Thyroid gland (tissue), 4 donors: Measurements from ENCODE around the gene MLPH. TPM values are rescaled to one million over a fixed set of nuclear protein-coding genes. Genes with fewer than 3 reads are reported as not detected.
A peak's percentile ranks its signal among the peaks of the same experiment; 100 is the strongest.

Experiments
- DNase-seq, 2 donors: peaks; one replicate each; pipeline ENCODE4 v3.0.0-alpha.2; 2019
- H3K27ac ChIP-seq, 3 donors: fragments of 200-600 bp; sonication (generic); 1 replicate in 2 of 3; 2 replicates in 1 of 3; pipeline ENCODE4 v1.5.1; 2016 to 2019; ENCODE audit warnings: mild to moderate bottlenecking in 1 of 3, moderate library complexity in 1 of 3
- H3K27me3 ChIP-seq: fragments of 200-600 bp; sonication (generic); one replicate; pipeline ENCODE4 v1.5.1; 2019
- H3K36me3 ChIP-seq, 2 donors: fragments of 200-600 bp; sonication (generic); one replicate each; pipeline ENCODE4 v1.5.1; 2016 to 2019
- H3K4me1 ChIP-seq, 2 donors: fragments of 200-600 bp; sonication (generic); one replicate each; pipeline ENCODE4 v1.5.1; 2017 to 2019
- H3K4me3 ChIP-seq, 3 donors: fragments of 200-600 bp; sonication (generic); replicated peaks in 1 of 3; 1 replicate in 2 of 3; 2 replicates in 1 of 3; pipeline ENCODE4 v1.5.1; 2016; ENCODE audit warnings: mild to moderate bottlenecking in 1 of 3
- H3K9me3 ChIP-seq: fragments of 200-600 bp; sonication (generic); one replicate; pipeline ENCODE4 v1.5.1; 2017
- POLR2A ChIP-seq, 2 donors: fragments of 450-650 bp; IDR thresholded peaks; one replicate each; pipeline ENCODE4 v1.6.1; 2017; ENCODE audit warnings: antibody characterized with exemption in 2 of 2, mild to moderate bottlenecking in 2 of 2, moderate library complexity in 1 of 2
- WGBS, 2 donors: methylation state at CpG; one replicate each; pipeline ENCODE4 v1.1.5; 2017; 5-methylcytosine and 5-hydroxymethylcytosine counted together
- intact Hi-C: fragments of 100-400 bp; cut with DNase I; formaldehyde crosslinking; loops from one replicate; pipeline ENCODE4 v1.15.1; 2023
- total RNA-seq, 4 donors: library from RNA; depleted of rRNA; stranded (reverse); fragments of >200 nt; gene quantifications; one replicate each; pipeline ENCODE4 v1.2.3, GENCODE V29; 2016
- TF ChIP-seq, protein P1 (sequence below), 6 experiments: fragments of 200-600 bp in 3 of 6; fragments of 450-650 bp in 3 of 6; sonication (generic) in 3 of 6; IDR thresholded peaks; one replicate each; pipeline ENCODE4 v1.5.1; 2016 to 2019; ENCODE audit warnings: antibody characterized with exemption in 6 of 6, mild to moderate bottlenecking in 2 of 6, inconsistent platforms in 1 of 6, moderate library complexity in 1 of 6

The MLPH gene
- total RNA-seq, 4 donors from 2014 or later, result 41.3 to 107 (median 58.6) TPM

GRCh38 chr2:237512774-237513466 is 25.9 kb downstream of the MLPH start:
- H3K4me1 ChIP-seq, result peaks cover 4 to 27% of the 10 kb centered on the region in 2 donors
- no peaks in the 10 kb centered on the region for H3K9me3 ChIP-seq
- H3K27ac ChIP-seq, result peak overlapping the region in 2 of 3 donors; percentile 4 to 75
- intact Hi-C loops, result loop anchor here (2.0 to 10.0 kb wide), 2 partner anchors 60 to 232 kb away; no protein-coding TSS in a partner anchor
- TF ChIP-seq, protein P1, sequence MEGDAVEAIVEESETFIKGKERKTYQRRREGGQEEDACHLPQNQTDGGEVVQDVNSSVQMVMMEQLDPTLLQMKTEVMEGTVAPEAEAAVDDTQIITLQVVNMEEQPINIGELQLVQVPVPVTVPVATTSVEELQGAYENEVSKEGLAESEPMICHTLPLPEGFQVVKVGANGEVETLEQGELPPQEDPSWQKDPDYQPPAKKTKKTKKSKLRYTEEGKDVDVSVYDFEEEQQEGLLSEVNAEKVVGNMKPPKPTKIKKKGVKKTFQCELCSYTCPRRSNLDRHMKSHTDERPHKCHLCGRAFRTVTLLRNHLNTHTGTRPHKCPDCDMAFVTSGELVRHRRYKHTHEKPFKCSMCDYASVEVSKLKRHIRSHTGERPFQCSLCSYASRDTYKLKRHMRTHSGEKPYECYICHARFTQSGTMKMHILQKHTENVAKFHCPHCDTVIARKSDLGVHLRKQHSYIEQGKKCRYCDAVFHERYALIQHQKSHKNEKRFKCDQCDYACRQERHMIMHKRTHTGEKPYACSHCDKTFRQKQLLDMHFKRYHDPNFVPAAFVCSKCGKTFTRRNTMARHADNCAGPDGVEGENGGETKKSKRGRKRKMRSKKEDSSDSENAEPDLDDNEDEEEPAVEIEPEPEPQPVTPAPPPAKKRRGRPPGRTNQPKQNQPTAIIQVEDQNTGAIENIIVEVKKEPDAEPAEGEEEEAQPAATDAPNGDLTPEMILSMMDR (IDR thresholded peaks at IDR 0.05), result peak; percentile 69 to 98 (median 88)
- no peak for TF ChIP-seq POLR2A (IDR thresholded peaks at IDR 0.05)
- peak; percentile 93 to 94 for DNase-seq
- H3K4me3 ChIP-seq, result no peak overlapping the region
- WGBS, 2 donors, result 23 to 31% methylated on average over 12 to 13 of the region's 14 CpGs
- H3K36me3 ChIP-seq, result peaks cover 0 to 5% of the 10 kb centered on the region in 2 donors
- H3K27me3 ChIP-seq, result no peaks in the 10 kb centered on the region

GRCh38 chr2:237513693-237514092 is 26.6 kb downstream of the MLPH start:
- Histone ChIP-seq H3K27me3 (no peaks in the 10 kb centered on the region), H3K4me3 (no peak overlapping the region), H3K4me1 (peaks cover 4 to 27% of the 10 kb centered on the region in 2 donors), H3K36me3 (peaks cover 0 to 5% of the 10 kb centered on the region in 2 donors), H3K9me3 (no peaks in the 10 kb centered on the region), H3K27ac (peak overlapping the region in 1 of 3 donors; percentile 75)
- 89 to 95% methylated on average over 9 of the region's 9 CpGs for WGBS, 2 donors
- intact Hi-C loops, result loop anchor here (2.0 to 10.0 kb wide), 2 partner anchors 59 to 231 kb away; no protein-coding TSS in a partner anchor
- no peak for DNase-seq
- TF ChIP-seq, protein P1 (IDR thresholded peaks at IDR 0.05), result no peak
- TF ChIP-seq POLR2A (IDR thresholded peaks at IDR 0.05), result no peak

DNA sequence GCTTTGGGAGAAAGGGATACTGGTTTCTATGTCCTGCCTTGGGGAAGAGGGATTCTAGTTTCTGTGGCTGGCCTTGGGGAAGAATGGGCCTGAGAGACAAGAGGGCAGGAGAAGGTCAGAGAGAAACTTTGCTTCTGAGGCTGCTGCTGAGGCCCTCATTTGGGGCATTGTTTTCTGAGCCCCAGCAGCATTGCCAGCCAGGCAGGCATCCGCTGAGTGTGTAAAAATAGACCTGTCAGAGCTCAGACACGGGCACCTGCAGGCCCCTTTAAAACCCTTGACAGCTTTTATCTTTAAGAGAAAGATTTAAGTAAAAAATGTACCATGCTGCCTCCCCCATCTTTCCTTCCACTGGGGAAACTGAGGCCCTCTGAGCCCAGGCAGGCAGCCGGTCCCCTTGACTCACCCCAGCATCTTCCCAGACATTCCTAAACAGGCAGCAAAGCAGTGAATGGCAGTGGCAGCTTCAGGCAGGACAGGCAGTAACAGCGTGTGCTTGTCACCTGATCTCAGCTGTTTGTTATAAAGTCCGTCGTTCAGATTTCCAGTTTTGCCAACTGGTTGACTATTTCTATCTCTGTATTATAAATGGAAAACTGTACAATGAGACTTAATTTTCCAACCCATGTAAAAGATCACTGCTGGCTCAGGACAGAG is 27.6 kb downstream of the MLPH start:
- Histone ChIP-seq H3K4me1 (peaks cover 4 to 19% of the 10 kb centered on the region in 2 donors), H3K27ac (no peak overlapping the region), H3K27me3 (no peaks in the 10 kb centered on the region), H3K4me3 (no peak overlapping the region), H3K36me3 (peaks cover 0 to 8% of the 10 kb centered on the region in 2 donors), H3K9me3 (no peaks in the 10 kb centered on the region)
- WGBS, 2 donors, result 85 to 87% methylated on average over 6 of the region's 6 CpGs
- intact Hi-C loops, result loop anchor here (10.0 kb wide), 1 partner anchor 230 kb away; no protein-coding TSS in a partner anchor
- no peak for DNase-seq
- no peak for TF ChIP-seq POLR2A (IDR thresholded peaks at IDR 0.05)
- TF ChIP-seq, protein P1 (IDR thresholded peaks at IDR 0.05), result no peak

- H3K36me3 ChIP-seq, result peaks cover 0 to 13% of the 10 kb centered on the region in 2 donors
- no peaks in the 10 kb centered on the region for H3K27me3 ChIP-seq
- H3K4me1 ChIP-seq, result peaks cover 4 to 13% of the 10 kb centered on the region in 2 donors
- no peak overlapping the region for H3K27ac ChIP-seq
- WGBS, 2 donors, result 87 to 90% methylated on average over 16 of the region's 16 CpGs
- H3K4me3 ChIP-seq, result no peak overlapping the region
- TF ChIP-seq, protein P1 (IDR thresholded peaks at IDR 0.05), result no peak
- TF ChIP-seq POLR2A (IDR thresholded peaks at IDR 0.05), result no peak
- no peak for DNase-seq
- intact Hi-C loops, result loop anchor here (10.0 kb wide), 1 partner anchor 230 kb away; no protein-coding TSS in a partner anchor
- H3K9me3 ChIP-seq, result no peaks in the 10 kb centered on the region
These were observed 28.1 kb downstream of the MLPH start for GRCh38 chr2:237515166-237515565.
